GM21423 (cell line): Measurements from ENCODE around the gene MMP2.

Experiments used
- ATAC-seq: cut with Tn5 transposase; IDR thresholded peaks from one replicate; pipeline ENCODE4 v1.9.1; 2021; ENCODE audit warnings: mild to moderate bottlenecking, moderate library complexity; ENCODE audit not compliant: unreplicated experiment

The MMP2 gene

GRCh38 chr16:55510185-55510805, 31.3 kb downstream of the MMP2 start:
- no peak for ATAC-seq

- no peak for ATAC-seq
These were observed 33.9 kb downstream of the MMP2 start for GRCh38 chr16:55512941-55513340.

- no peak for ATAC-seq
These were observed 34.6 kb downstream of the MMP2 start for GRCh38 chr16:55513616-55514015.

DNA sequence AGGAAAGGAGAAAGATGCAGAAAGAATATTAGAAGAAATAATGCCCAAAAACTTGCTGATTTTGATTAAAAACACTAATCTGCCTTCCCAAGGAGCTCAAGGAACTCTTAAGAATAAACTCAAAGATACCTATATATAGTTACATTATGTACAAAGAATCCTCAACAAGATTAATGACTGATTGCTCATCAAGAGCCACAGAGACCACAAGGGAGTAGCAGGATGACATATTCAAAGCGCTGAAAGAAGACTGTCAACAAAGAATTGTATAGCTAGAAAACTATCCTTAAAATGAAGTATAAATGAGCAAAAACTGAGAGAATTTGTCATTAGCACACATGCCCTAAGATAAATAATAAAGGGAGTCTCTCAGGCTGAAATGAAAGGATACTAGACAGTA, 36.1 kb downstream of the MMP2 start:
- ATAC-seq = no peak

GRCh38 chr16:55521792-55522191, 42.8 kb downstream of the MMP2 start:
- ATAC-seq = no peak

- ATAC-seq = no peak
These were observed 47.4 kb downstream of the MMP2 start for GRCh38 chr16:55526441-55526840.

GRCh38 chr16:55527885-55528284, 48.9 kb downstream of the MMP2 start:
- ATAC-seq = no peak

DNA sequence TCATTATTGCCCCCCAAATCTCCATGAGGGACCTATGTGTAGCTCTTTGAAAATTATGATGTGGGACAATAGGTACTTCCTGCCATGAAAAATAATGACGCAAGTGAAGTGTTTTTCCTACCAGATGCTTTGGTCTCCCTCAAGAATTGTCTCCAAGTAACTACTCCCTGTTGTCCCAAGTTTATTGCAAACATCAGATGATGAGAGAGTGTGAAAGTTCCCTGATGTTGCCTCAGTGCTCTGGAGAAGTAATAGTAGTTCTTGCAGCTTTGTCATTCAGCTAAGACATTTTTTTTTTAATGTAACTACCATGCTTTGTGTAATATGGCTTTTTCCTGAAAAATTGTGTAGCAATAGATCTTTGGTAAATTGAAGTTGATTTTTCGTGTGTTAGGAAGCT, 50.0 kb downstream of the MMP2 start:
- ATAC-seq = no peak

- no peak for ATAC-seq
These were observed 51.4 kb downstream of the MMP2 start for GRCh38 chr16:55530316-55530856.

GRCh38 chr16:55532227-55532626, 53.2 kb downstream of the MMP2 start:
- ATAC-seq = no peak

- no peak for ATAC-seq
These were observed 55.8 kb downstream of the MMP2 start for GRCh38 chr16:55534756-55535155.

DNA sequence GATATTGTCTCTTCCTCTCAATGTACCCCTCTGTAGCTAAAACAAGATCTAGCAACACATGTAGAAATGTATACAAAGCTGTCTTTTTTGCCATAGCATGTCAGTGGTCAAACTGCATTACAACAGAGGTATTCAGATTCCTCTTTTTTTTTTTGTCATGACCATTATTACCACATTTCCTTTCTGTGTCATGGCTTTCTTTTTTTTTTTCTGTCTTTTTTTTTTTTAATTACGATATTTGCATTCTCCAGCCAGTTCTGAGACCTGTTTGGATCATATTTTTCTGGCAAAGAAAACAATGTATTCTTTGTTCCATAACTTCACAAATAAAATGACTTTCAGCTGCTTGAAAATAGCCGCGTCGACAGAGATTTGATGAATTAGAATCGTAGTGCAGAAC, 60.1 kb downstream of the MMP2 start:
- no peak for ATAC-seq

DNA sequence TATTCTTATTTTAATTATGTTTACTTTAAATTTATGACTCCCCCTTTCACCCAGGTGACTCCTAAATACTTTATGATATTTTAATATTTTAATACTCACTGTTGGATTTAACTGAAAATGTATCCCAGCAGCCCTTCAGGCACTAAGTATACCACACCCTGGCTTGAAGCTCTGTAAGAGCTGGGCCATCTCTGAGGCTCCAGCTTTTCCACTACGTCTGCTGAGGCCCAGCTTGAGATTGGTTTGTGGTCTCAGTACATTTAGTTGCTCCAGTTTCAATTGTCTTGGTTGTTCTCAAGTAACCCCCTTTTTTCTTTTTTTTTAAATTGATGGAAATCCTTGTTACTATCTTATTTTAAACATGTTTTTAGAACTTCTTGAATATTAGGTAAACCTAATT, 60.5 kb downstream of the MMP2 start:
- no peak for ATAC-seq

DNA sequence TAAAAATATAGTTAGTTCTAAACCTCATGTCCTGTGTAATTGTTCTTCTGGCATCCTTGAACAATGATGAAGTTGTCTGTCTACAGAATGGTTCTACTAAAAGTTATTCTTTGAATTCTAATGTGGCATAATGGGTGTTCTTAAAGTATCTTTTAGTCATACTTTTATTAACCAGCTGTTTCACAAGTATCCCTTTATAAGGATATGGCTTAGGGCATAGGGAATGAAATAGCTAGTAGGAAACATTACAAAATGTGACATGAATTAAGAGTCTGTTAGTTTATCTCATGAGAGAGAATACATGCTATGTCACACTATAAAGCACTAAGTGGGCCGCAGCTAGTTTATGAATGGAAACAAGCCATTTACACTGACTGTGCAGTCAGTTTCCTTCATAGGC, 61.2 kb downstream of the MMP2 start:
- no peak for ATAC-seq

GRCh38 chr16:55542459-55543082, 63.6 kb downstream of the MMP2 start:
- ATAC-seq = no peak

- no peak for ATAC-seq
These were observed 64.5 kb downstream of the MMP2 start for GRCh38 chr16:55543472-55543871.

- ATAC-seq = no peak
These were observed 73.6 kb downstream of the MMP2 start for GRCh38 chr16:55552621-55553020.

DNA sequence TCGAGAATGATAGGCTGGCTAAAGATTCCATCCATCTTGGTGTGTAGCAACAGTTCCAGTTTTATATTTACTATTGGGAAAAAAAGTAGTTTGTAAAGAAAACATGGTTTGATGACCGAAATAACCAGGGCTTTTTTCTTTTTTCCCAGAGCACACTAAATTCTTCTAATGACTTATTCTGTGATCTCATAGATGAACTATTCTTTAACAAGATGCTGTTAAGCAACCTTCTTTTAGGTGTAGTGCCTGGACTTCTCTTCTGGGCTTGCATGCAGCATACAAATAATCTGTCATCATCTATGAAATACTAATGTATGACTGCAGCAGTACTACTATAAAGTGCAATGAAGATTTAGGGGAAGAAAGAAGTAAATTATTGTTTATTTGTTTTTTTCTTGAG, 76.4 kb downstream of the MMP2 start:
- no peak for ATAC-seq
